IPS-18a (cell line): Measurements from ENCODE around the gene GPR162.

ENCODE experiments used
- H3K27ac ChIP-seq: one replicate; pipeline ENCODE4 v1.5.1; 2013; ENCODE audit warnings: low read length
- H3K27me3 ChIP-seq: one replicate; pipeline ENCODE4 v1.6.1; 2013; ENCODE audit warnings: mild to moderate bottlenecking, low read length; ENCODE audit not compliant: control insufficient read depth, insufficient read depth
- H3K36me3 ChIP-seq: one replicate; pipeline ENCODE4 v1.6.1; 2013; ENCODE audit warnings: low read depth, low read length; ENCODE audit not compliant: control insufficient read depth
- H3K4me1 ChIP-seq: one replicate; pipeline ENCODE4 v1.6.1; 2013; ENCODE audit warnings: low read depth, low read length; ENCODE audit not compliant: control insufficient read depth
- H3K4me3 ChIP-seq: one replicate; pipeline ENCODE4 v1.5.1; 2013; ENCODE audit warnings: low read length
- H3K9ac ChIP-seq: one replicate; pipeline ENCODE4 v1.6.1; 2013; ENCODE audit warnings: mild to moderate bottlenecking, low read length, moderate library complexity
- H3K9me3 ChIP-seq: one replicate; pipeline ENCODE4 v1.6.1; 2013; ENCODE audit warnings: low read depth, low read length; ENCODE audit not compliant: control insufficient read depth

GPR162 gene

DNA sequence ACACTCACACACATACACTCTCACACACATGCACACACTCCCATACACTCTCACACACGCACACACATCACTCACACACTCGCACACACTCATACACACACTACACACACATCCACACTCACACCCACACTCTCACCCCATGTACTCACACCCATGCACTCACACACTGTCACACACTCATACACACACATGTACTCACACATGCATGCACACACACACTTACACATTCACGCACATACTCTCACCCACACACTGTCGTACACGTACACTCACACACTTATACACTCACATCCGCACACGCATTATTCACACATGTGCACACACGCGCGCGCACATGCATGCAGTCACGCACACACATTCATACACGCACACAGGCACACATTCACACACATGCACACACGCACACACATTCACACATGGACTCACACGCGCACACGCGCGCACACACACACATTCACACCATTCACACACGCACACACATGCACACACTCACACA lies 3.9 kb upstream of the GPR162 start:
- Histone ChIP-seq H3K9me3 (no peaks in the 10 kb centered on the region), H3K36me3 (no peaks in the 10 kb centered on the region), H3K27ac (no peak overlapping the region), H3K4me3 (no peak overlapping the region), H3K4me1 (peaks cover 26% of the 10 kb centered on the region), H3K9ac (no peak overlapping the region), H3K27me3 (no peaks in the 10 kb centered on the region)

DNA sequence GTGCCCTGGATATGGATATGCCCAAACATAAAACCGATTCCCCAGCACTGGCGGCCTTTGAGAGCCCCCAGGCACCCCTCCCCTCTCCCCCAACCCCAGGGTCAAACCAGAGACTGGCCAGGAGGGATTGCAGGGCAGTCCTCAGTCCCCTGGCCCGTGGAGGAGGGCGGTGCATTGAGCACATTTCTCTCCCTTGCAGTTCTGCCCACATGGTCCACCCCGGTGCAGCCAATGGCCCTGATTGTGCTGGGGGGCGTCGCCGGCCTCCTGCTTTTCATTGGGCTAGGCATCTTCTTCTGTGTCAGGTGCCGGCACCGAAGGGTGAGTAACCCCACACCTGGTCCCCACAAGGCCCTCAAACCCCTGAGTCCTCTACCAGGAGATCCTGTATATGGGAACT lies 3.4 kb upstream of the GPR162 start:
- H3K9ac ChIP-seq = no peak overlapping the region
- no peaks in the 10 kb centered on the region for H3K36me3 ChIP-seq
- peaks cover 26% of the 10 kb centered on the region for H3K4me1 ChIP-seq
- no peaks in the 10 kb centered on the region for H3K27me3 ChIP-seq
- peak overlapping the region; percentile 28 for H3K4me3 ChIP-seq
- no peak overlapping the region for H3K27ac ChIP-seq
- H3K9me3 ChIP-seq = no peaks in the 10 kb centered on the region

DNA sequence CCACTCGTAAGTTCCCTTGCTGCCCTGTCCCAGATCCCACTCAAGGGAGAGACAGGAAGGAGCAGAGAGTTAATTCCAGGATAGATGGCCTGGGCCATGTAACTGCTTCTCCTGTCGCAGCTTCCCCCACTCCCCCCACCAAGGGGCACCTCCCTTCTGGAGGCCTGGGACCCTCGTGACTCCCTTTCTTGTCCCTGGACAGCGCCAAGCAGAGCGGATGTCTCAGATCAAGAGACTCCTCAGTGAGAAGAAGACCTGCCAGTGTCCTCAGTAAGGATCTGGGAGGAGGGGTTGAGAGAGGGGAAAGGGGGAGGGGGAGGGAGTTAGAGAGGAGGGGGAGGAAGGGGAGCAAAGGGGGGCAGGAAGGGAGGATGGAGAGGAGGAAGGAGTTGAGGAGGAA lies 3.0 kb upstream of the GPR162 start:
- H3K36me3 ChIP-seq = no peaks in the 10 kb centered on the region
- H3K4me1 ChIP-seq = peaks cover 26% of the 10 kb centered on the region
- no peaks in the 10 kb centered on the region for H3K9me3 ChIP-seq
- H3K9ac ChIP-seq = no peak overlapping the region
- no peaks in the 10 kb centered on the region for H3K27me3 ChIP-seq
- peak overlapping the region; percentile 28 for H3K4me3 ChIP-seq
- H3K27ac ChIP-seq = no peak overlapping the region

DNA sequence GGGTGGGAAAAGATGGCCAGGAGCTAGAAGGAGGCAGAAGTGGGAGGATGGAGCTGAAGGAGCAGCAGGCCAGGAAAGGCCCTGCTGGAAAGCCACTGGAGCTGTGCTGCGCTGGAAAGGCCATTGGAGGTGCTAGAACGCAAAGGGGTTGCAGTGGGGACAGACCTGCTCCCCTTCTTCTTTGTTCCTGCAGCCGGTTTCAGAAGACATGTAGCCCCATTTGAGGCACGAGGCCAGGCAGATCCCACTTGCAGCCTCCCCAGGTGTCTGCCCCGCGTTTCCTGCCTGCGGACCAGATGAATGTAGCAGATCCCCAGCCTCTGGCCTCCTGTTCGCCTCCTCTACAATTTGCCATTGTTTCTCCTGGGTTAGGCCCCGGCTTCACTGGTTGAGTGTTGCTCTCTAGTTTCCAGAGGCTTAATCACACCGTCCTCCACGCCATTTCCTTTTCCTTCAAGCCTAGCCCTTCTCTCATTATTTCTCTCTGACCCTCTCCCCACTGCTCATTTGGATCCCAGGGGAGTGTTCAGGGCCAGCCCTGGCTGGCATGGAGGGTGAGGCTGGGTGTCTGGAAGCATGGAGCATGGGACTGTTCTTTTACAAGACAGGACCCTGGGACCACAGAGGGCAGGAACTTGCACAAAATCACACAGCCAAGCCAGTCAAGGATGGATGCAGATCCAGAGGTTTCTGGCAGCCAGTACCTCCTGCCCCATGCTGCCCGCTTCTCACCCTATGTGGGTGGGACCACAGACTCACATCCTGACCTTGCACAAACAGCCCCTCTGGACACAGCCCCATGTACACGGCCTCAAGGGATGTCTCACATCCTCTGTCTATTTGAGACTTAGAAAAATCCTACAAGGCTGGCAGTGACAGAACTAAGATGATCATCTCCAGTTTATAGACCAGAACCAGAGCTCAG lies 2.3 kb upstream of the GPR162 start:
- H3K9ac ChIP-seq = no peak overlapping the region
- no peaks in the 10 kb centered on the region for H3K36me3 ChIP-seq
- no peak overlapping the region for H3K4me3 ChIP-seq
- peaks cover under 1% of the 10 kb centered on the region for H3K27me3 ChIP-seq
- no peaks in the 10 kb centered on the region for H3K9me3 ChIP-seq
- no peak overlapping the region for H3K27ac ChIP-seq
- peaks cover 26% of the 10 kb centered on the region for H3K4me1 ChIP-seq

DNA sequence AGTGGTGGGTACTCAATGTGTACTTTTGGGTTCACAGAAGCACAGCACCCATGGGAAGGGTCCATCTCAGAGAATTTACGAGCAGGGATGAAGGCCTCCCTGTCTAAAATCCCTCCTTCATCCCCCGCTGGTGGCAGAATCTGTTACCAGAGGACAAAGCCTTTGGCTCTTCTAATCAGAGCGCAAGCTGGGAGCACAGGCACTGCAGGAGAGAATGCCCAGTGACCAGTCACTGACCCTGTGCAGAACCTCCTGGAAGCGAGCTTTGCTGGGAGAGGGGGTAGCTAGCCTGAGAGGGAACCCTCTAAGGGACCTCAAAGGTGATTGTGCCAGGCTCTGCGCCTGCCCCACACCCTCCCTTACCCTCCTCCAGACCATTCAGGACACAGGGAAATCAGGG lies 1.5 kb upstream of the GPR162 start:
- no peak overlapping the region for H3K9ac ChIP-seq
- H3K4me3 ChIP-seq = no peak overlapping the region
- H3K27me3 ChIP-seq = peaks cover 9% of the 10 kb centered on the region
- H3K9me3 ChIP-seq = no peaks in the 10 kb centered on the region
- peaks cover 26% of the 10 kb centered on the region for H3K4me1 ChIP-seq
- no peak overlapping the region for H3K27ac ChIP-seq
- no peaks in the 10 kb centered on the region for H3K36me3 ChIP-seq

DNA sequence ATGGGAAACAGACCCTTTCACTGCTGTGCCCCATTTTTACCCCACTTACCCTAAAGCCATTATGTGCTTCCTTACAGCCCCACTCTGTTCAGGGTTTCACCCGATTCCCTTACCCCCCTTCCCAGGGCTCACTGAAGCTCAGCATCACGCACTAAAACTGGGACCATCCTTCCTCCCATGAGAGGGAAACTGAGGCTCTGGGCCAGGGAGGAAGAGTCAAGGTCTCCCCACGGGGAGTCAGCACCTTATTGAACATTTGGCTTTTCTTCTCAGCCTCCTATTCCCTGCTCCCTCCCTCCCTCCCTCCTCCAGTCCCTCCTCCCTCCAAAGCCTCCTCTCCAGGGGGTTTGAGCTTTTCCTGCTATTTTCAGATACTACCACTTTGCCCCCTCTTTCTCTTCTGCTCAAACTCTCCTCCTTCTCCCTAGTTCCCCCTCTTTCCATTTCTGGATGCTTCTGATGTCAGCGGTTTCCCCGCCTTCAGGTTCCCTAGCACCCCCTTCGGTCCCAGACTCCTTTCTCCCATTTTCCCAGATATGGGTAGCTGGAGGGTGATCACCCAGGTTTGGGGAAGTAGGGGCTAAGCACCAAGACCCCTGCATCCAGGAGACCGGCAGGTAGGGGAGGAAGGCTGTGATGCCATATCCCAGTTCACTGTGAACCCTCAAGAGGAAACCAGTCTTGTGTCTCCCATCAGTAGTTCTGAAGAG lies 960 bp downstream of the GPR162 start:
- H3K9ac ChIP-seq = no peak overlapping the region
- H3K9me3 ChIP-seq = no peaks in the 10 kb centered on the region
- peaks cover 32% of the 10 kb centered on the region for H3K4me1 ChIP-seq
- peaks cover 12% of the 10 kb centered on the region for H3K27me3 ChIP-seq
- peak overlapping the region; percentile 52 for H3K4me3 ChIP-seq
- no peaks in the 10 kb centered on the region for H3K36me3 ChIP-seq
- H3K27ac ChIP-seq = no peak overlapping the region

DNA sequence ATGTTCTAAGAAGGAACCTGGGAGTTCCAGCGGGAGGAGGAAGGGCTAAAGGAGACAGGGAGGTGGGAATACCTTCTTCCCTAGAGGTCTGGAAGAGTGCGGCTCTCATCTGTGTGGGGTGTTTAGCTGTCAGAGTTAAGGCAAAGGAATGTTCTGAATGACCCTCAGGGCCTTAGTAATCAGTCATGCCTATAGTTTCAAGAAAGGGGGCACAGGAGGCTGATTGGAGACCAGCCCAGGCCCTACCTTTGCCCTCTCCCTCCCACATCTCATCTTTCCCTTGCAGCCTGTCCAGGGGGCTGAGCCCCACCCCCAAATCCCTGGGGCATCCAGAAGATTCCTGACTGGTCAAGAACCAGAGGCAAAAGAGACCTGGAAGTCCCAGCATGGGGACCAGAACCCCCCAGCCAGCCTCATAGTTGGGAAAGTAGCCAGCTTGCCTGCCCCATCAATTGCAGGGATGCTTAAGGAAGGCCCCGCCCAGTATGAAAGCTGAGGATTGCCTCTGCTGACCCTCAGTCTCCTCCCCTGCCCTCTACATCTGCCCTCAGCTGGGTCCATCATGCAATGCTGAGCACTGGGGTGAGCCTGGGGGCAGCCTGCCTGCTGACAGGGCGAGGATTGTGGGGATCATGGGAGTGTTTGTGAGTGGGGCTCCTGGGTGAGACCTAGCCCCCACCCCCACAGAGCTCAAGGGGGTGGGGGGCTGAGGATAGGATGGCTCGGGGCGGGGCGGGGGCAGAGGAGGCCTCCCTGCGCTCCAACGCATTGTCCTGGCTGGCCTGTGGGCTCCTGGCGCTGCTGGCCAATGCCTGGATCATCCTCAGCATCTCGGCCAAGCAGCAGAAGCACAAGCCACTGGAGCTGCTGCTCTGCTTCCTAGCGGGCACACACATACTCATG lies 1.8 kb downstream of the GPR162 start:
- Histone ChIP-seq H3K9me3 (no peaks in the 10 kb centered on the region), H3K36me3 (no peaks in the 10 kb centered on the region), H3K4me3 (no peak overlapping the region), H3K27me3 (peaks cover 12% of the 10 kb centered on the region), H3K9ac (no peak overlapping the region), H3K4me1 (peaks cover 24% of the 10 kb centered on the region), H3K27ac (no peak overlapping the region)

DNA sequence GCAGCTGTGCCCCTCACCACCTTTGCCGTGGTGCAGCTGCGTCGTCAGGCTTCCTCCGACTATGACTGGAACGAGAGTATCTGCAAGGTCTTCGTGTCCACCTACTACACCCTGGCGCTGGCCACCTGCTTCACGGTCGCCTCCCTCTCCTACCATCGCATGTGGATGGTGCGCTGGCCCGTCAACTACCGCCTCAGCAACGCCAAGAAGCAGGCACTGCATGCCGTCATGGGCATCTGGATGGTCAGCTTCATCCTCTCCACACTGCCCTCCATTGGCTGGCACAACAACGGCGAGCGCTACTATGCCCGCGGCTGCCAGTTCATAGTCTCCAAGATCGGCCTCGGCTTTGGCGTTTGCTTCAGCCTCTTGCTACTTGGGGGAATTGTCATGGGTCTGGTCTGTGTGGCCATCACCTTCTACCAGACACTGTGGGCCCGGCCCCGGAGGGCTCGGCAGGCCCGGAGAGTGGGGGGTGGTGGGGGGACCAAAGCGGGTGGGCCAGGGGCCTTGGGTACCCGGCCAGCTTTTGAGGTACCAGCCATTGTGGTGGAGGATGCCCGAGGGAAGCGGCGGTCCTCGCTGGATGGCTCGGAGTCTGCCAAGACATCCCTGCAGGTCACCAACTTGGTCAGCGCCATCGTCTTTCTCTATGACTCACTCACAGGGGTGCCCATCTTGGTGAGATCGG lies 2.6 kb downstream of the GPR162 start:
- Histone ChIP-seq H3K27ac (no peak overlapping the region), H3K9me3 (no peaks in the 10 kb centered on the region), H3K36me3 (no peaks in the 10 kb centered on the region), H3K27me3 (peaks cover 12% of the 10 kb centered on the region), H3K9ac (no peak overlapping the region), H3K4me3 (no peak overlapping the region), H3K4me1 (peaks cover 21% of the 10 kb centered on the region)

DNA sequence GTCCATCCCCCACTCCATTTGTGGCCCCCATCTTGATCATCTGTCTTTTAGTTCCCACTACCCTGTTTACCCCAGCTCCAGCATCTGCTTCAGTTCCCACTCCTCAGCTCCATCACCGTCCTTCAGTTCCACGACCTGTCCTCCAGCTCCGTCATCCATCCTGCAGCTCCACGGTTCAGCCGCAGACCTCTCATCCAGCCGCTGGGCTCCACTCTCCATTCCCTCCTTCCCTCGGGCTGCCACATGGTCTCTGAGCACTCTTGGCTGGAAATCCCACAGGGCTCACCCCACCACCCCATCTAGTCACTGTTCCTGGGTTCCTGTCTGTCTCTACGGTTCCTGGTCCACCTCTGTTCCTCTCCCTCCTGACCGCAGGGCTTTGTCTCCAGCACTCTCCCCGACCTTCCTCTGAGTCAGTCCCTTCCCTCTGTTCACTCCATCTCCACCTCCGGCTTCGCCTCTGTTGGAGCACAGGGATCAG lies 3.3 kb downstream of the GPR162 start:
- Histone ChIP-seq H3K4me1 (peaks cover 20% of the 10 kb centered on the region), H3K27ac (no peak overlapping the region), H3K9ac (no peak overlapping the region), H3K4me3 (peak overlapping the region; percentile 46), H3K27me3 (peaks cover 12% of the 10 kb centered on the region), H3K9me3 (no peaks in the 10 kb centered on the region), H3K36me3 (no peaks in the 10 kb centered on the region)

DNA sequence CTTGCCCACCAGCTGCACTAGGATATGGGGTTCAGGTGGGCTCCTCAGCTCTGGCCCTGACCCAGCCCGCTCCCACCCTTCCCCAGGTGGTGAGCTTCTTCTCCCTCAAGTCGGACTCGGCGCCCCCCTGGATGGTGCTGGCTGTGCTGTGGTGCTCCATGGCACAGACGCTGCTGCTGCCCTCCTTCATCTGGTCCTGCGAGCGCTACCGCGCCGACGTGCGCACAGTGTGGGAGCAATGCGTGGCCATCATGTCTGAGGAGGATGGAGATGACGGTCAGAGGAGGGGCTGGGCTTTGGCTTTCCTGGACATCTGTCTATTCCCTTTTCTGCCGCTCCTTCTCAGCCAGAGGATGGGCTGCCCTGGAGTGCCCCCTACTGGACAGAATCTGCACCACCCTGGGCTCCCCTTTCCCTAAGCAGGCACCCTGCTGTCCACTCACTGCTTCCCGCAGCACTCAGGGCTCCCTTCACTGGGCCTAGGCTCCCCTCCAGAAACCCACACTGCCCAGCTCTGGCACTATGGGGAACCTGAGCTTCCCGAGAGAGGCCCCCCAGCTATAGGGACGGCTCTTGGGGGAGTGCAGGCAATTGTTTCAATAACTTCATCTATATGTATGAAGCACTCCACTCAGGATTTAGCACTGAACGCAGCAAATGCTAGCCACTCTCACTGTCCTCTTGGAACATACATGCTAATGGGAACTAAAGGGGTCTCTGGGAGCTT lies 3.9 kb downstream of the GPR162 start:
- Histone ChIP-seq H3K4me3 (peak overlapping the region; percentile 46), H3K4me1 (peaks cover 16% of the 10 kb centered on the region), H3K36me3 (peaks cover 2% of the 10 kb centered on the region), H3K9ac (no peak overlapping the region), H3K27me3 (peaks cover 12% of the 10 kb centered on the region), H3K27ac (no peak overlapping the region), H3K9me3 (no peaks in the 10 kb centered on the region)
